WTC11 (cell line): ENCODE results near the gene CACYBP. TPM values are rescaled to one million over a fixed set of nuclear protein-coding genes. Genes with fewer than 3 reads are reported as not detected.
A peak's percentile ranks its signal among the peaks of the same experiment; 100 is the strongest.

Experiments
- ATAC-seq: fragments of 200-7000 bp; cut with Tn5 transposase; 2 replicates; pipeline ENCODE4 v1.10.0; 2021; ENCODE audit warnings: mild to moderate bottlenecking, moderate library complexity
- CTCF ChIA-PET: fragments of 300-600 bp; sonication (Branson Sonifier 250); formaldehyde crosslinking; loops from one replicate; lab custom pipeline; 2021; ENCODE audit warnings: antibody characterized with exemption; lab: Charles Lee
- POLR2A ChIA-PET: fragments of 350-600 bp; sonication (Branson Sonifier 250); formaldehyde crosslinking; loops from one replicate; lab custom pipeline; 2021; ENCODE audit warnings: antibody characterized with exemption; lab: Charles Lee
- DNase-seq: peaks from one replicate; pipeline ENCODE4 v3.0.0; 2021; ENCODE audit warnings: low spot score
- H3K27ac Mint-ChIP-seq: 2 replicates; pipeline ENCODE4 v1.8.0; 2021; ENCODE audit warnings: mixed read lengths
- H3K27me3 Mint-ChIP-seq: 2 replicates; pipeline ENCODE4 v1.8.0; 2021; ENCODE audit warnings: low read depth, mild to moderate bottlenecking, moderate library complexity, mixed read lengths
- H3K36me3 Mint-ChIP-seq: 2 replicates; pipeline ENCODE4 v1.8.0; 2021; ENCODE audit warnings: mixed read lengths
- H3K4me1 Mint-ChIP-seq: 2 replicates; pipeline ENCODE4 v1.8.0; 2022; ENCODE audit warnings: mixed read lengths
- H3K4me3 Mint-ChIP-seq: 2 replicates; pipeline ENCODE4 v1.8.0; 2021; ENCODE audit warnings: mild to moderate bottlenecking, moderate library complexity, mixed read lengths
- H3K9me3 Mint-ChIP-seq: 2 replicates; pipeline ENCODE4 v1.8.0; 2021; ENCODE audit warnings: mixed read lengths
- AR ChIP-seq: fragments of 250-450 bp; sonication (Bioruptor Pico); IDR thresholded peaks from 2 replicates; pipeline ENCODE4 v1.9.0; 2021; ENCODE audit warnings: mild to moderate bottlenecking
- CTCF ChIP-seq: fragments of 200-600 bp; IDR thresholded peaks from 2 replicates; pipeline ENCODE4 v1.8.0; 2022; ENCODE audit warnings: antibody characterized with exemption
- MLX ChIP-seq: sonication (generic); formaldehyde crosslinking; IDR thresholded peaks from 2 replicates; pipeline ENCODE4 v1.8.1; 2023; ENCODE audit warnings: mild to moderate bottlenecking, missing genetic modification reagents, moderate library complexity
- NR1H2 ChIP-seq: sonication (generic); formaldehyde crosslinking; IDR thresholded peaks from 2 replicates; pipeline ENCODE4 v1.9.0; 2021; ENCODE audit warnings: mild to moderate bottlenecking, moderate library complexity, missing genetic modification reagents
- NR2C2 ChIP-seq: sonication (generic); formaldehyde crosslinking; IDR thresholded peaks from 2 replicates; pipeline ENCODE4 v1.8.0; 2022; ENCODE audit warnings: mild to moderate bottlenecking, missing genetic modification reagents
- OVOL2 ChIP-seq: fragments of 250-450 bp; sonication (Bioruptor Pico); IDR thresholded peaks from 2 replicates; pipeline ENCODE4 v1.9.0; 2021; ENCODE audit warnings: mild to moderate bottlenecking, borderline replicate concordance
- PRRX2 ChIP-seq: fragments of 250-450 bp; sonication (Bioruptor Pico); IDR thresholded peaks from 2 replicates; pipeline ENCODE4 v1.8.0; 2021; ENCODE audit warnings: mild to moderate bottlenecking
- SMAD4 ChIP-seq: sonication (generic); formaldehyde crosslinking; IDR thresholded peaks from 2 replicates; pipeline ENCODE4 v1.8.0; 2022; ENCODE audit warnings: mild to moderate bottlenecking, missing genetic modification reagents
- SOX15 ChIP-seq: fragments of 250-450 bp; sonication (Bioruptor Pico); IDR thresholded peaks from 2 replicates; pipeline ENCODE4 v1.9.0; 2021; ENCODE audit warnings: mild to moderate bottlenecking
- ZNF138 ChIP-seq: sonication (generic); formaldehyde crosslinking; conservative IDR thresholded peaks from 2 replicates; pipeline ENCODE4 v1.8.1; 2022; ENCODE audit warnings: mild to moderate bottlenecking, moderate library complexity, missing genetic modification reagents
- ZSCAN18 ChIP-seq: fragments of 250-450 bp; sonication (Bioruptor Pico); IDR thresholded peaks from 2 replicates; pipeline ENCODE4 v2.1.2; 2022; ENCODE audit warnings: mild to moderate bottlenecking, moderate library complexity
- total RNA-seq: library from RNA; stranded (reverse); gene quantifications from 3 replicates; pipeline ENCODE4 v1.2.3, GENCODE V29; 2021

CACYBP gene
- total RNA-seq, 1 experiment from 2014 or later: 211 TPM

GRCh38 chr1:174967845-174968705, 31.7 kb upstream of the CACYBP start:
- ATAC-seq (no peak), DNase-seq (no peak)
- ChIA-PET POLR2A (no interaction called here), CTCF (interaction anchor here (0.9 kb wide), 1 partner anchor 19 kb away, joined by 3 read pairs; no protein-coding TSS in a partner anchor)
- no peaks in the 10 kb centered on the region for H3K27me3 Mint-ChIP-seq
- H3K36me3 Mint-ChIP-seq: peaks cover 34% of the 10 kb centered on the region
- no peak overlapping the region; the same call in 1 of the 2 replicates for H3K27ac Mint-ChIP-seq
- H3K4me1 Mint-ChIP-seq: peaks cover 21% of the 10 kb centered on the region
- H3K4me3 Mint-ChIP-seq: no peak overlapping the region
- no peaks in the 10 kb centered on the region for H3K9me3 Mint-ChIP-seq
- no peak for TF ChIP-seq NR2C2 (CRISPR knock-in tag)
- no peak for TF ChIP-seq ZSCAN18
- TF ChIP-seq SOX15 (CRISPR knock-in tag): no peak
- no peak for TF ChIP-seq CTCF
- TF ChIP-seq NR1H2 (CRISPR knock-in tag): no peak
- TF ChIP-seq ZNF138 (CRISPR knock-in tag): no peak

GRCh38 chr1:174968750-174969244, 30.9 kb upstream of the CACYBP start:
- Mint-ChIP-seq H3K4me1 (peaks cover 21% of the 10 kb centered on the region), H3K36me3 (peaks cover 36% of the 10 kb centered on the region), H3K27me3 (no peaks in the 10 kb centered on the region), H3K9me3 (no peaks in the 10 kb centered on the region), H3K4me3 (no peak overlapping the region), H3K27ac (0 out of 2 replicates have a peak overlapping the region, but pooled peaks have one; percentile 2)
- DNase-seq (no peak), ATAC-seq (no peak)
- no peak for TF ChIP-seq MLX (CRISPR knock-in tag)
- CTCF ChIA-PET: interaction anchor here (0.9 kb wide), 1 partner anchor 19 kb away, joined by 3 read pairs; no protein-coding TSS in a partner anchor
- POLR2A ChIA-PET: no interaction called here

- H3K4me1 Mint-ChIP-seq: peaks cover 13% of the 10 kb centered on the region
- no peak for DNase-seq
- CTCF ChIA-PET: no interaction called here
- no peaks in the 10 kb centered on the region for H3K27me3 Mint-ChIP-seq
- TF ChIP-seq SMAD4: no peak
- TF ChIP-seq PRRX2 (CRISPR knock-in tag): no peak
- TF ChIP-seq AR (CRISPR knock-in tag): no peak
- TF ChIP-seq OVOL2 (CRISPR knock-in tag): no peak
- no peak overlapping the region for H3K27ac Mint-ChIP-seq
- POLR2A ChIA-PET: no interaction called here
- ATAC-seq: no peak
- H3K36me3 Mint-ChIP-seq: peaks cover 45% of the 10 kb centered on the region
- H3K4me3 Mint-ChIP-seq: no peak overlapping the region
- H3K9me3 Mint-ChIP-seq: no peaks in the 10 kb centered on the region
Measured at GRCh38 chr1:174969977-174970376, 29.8 kb upstream of the CACYBP start.
